Muscle of back (tissue), 11 donors: ENCODE measurements around the gene KIR2DL1. TPM values are rescaled to one million over a fixed set of nuclear protein-coding genes. Genes with fewer than 3 reads are reported as not detected.
"Not testable (repeated sequence)": the region's sequence is repeated elsewhere in the genome, so short reads cannot be mapped to it uniquely, and the experiment has no call there.

Experiments
- DNase-seq, 3 donors: peaks; one replicate each; pipeline versions ENCODE4 v3.0.0 to v3.0.0-alpha.2; 2013
- polyA plus RNA-seq, 10 donors: library from polyadenylated mRNA; unstranded; fragments of 120-200 nt; gene quantifications; one replicate each; pipeline ENCODE4 v1.2.1, GENCODE V29; 2013; ENCODE audit not compliant: insufficient read length in 10 of 10

The KIR2DL1 gene
- polyA plus RNA-seq, 10 donors, result not detected

- DNase-seq, result no peak
These were observed 48.3 kb downstream of the KIR2DL1 start for GRCh38 chr19:54817670-54818536.

GRCh38 chr19:54824416-54824815, 54.8 kb downstream of the KIR2DL1 start:
- DNase-seq, result not testable (repeated sequence)

GRCh38 chr19:54825326-54825725, 55.7 kb downstream of the KIR2DL1 start:
- not testable (repeated sequence) for DNase-seq

- not testable (repeated sequence) for DNase-seq
These were observed 58.5 kb downstream of the KIR2DL1 start for GRCh38 chr19:54828064-54828463.

GRCh38 chr19:54832496-54832895, 62.9 kb downstream of the KIR2DL1 start, which contains the start of gene KIR2DS4:
Gene KIR2DS4 (plus strand): TSS chr19:54832676.
- DNase-seq, result not testable (repeated sequence)

Other genes with a start within 250 kb of the KIR2DL1 start
- gene LILRA2, start 196.0 kb upstream of the KIR2DL1 start, polyA plus RNA-seq, result 1 to 10 TPM in 3 of 10 donors, under 1 TPM in 7; 0.34 to 1.6 (median 0.91) TPM
- under 1 TPM; 0.29 to 0.95 (median 0.41) TPM for gene LILRA1, start 176.2 kb upstream of the KIR2DL1 start, polyA plus RNA-seq
- gene LILRB1, start 139.3 kb upstream of the KIR2DL1 start, polyA plus RNA-seq, result 1 to 10 TPM in 9 of 10 donors, under 1 TPM in 1; 0.83 to 2.4 (median 1.4) TPM
- gene LILRB4, start 106.8 kb upstream of the KIR2DL1 start, polyA plus RNA-seq, result 1 to 10 TPM in 9 of 10 donors, under 1 TPM in 1; 0.72 to 2.0 (median 1.2) TPM
- not detected for gene KIR3DL3, start 45.4 kb upstream of the KIR2DL1 start, polyA plus RNA-seq
- under 1 TPM in 1 of 10 donors, not detected in 9; 0.12 TPM for gene KIR2DL3, start 31.3 kb upstream of the KIR2DL1 start, polyA plus RNA-seq
- gene KIR2DL4, start 33.8 kb downstream of the KIR2DL1 start, polyA plus RNA-seq, result not detected
- not detected for gene KIR3DL1, start 46.7 kb downstream of the KIR2DL1 start, polyA plus RNA-seq
- gene KIR2DS4, start 62.9 kb downstream of the KIR2DL1 start, polyA plus RNA-seq, result under 1 TPM in 1 of 10 donors, not detected in 9; 0.13 TPM
- gene KIR3DL2, start 80.7 kb downstream of the KIR2DL1 start, polyA plus RNA-seq, result not detected
- gene FCAR, start 104.4 kb downstream of the KIR2DL1 start, polyA plus RNA-seq, result under 1 TPM in 9 of 10 donors, not detected in 1; 0.12 to 0.67 (median 0.41) TPM
- under 1 TPM in 7 of 10 donors, not detected in 3; 0.11 to 0.68 (median 0.40) TPM for gene NCR1, start 136.4 kb downstream of the KIR2DL1 start, polyA plus RNA-seq
- under 1 TPM in 4 of 10 donors, not detected in 6; 0.34 to 0.53 (median 0.41) TPM for gene NLRP7, start 177.7 kb downstream of the KIR2DL1 start, polyA plus RNA-seq
- 1 to 10 TPM in 6 of 10 donors, under 1 TPM in 4; 0.58 to 5.6 (median 1.1) TPM for gene NLRP2, start 196.6 kb downstream of the KIR2DL1 start, polyA plus RNA-seq